Esophagus muscularis mucosa (tissue), 4 donors: ENCODE data around the gene TMED1.

ENCODE experiments used
- EP300 ChIP-seq: sonication (generic); formaldehyde crosslinking; IDR thresholded peaks from one replicate; pipeline ENCODE4 v1.6.1; 2017; ENCODE audit warnings: antibody characterized with exemption
- POLR2A ChIP-seq: fragments of 450-650 bp; IDR thresholded peaks from one replicate; pipeline ENCODE4 v1.6.1; 2017; ENCODE audit warnings: antibody characterized with exemption, moderate library complexity, mild to moderate bottlenecking, low read depth
- POLR2AphosphoS5 ChIP-seq, 2 donors: sonication (generic); formaldehyde crosslinking; IDR thresholded peaks; one replicate each; pipeline ENCODE4 v1.6.1; 2017; ENCODE audit warnings: antibody characterized with exemption in 2 of 2
- TF ChIP-seq, protein P1 (sequence below), 3 experiments: fragments of 200-600 bp in 2 of 3; fragments of 450-650 bp in 1 of 3; sonication (generic) in 2 of 3; IDR thresholded peaks; one replicate each; pipeline ENCODE4 v1.5.1; 2017 to 2019; ENCODE audit warnings: antibody characterized with exemption in 3 of 3, mild to moderate bottlenecking in 2 of 3, moderate library complexity in 1 of 3

GRCh38 chr19:10866495-10866894 lies 30.5 kb upstream of the TMED1 start:
- TF ChIP-seq, protein P1, sequence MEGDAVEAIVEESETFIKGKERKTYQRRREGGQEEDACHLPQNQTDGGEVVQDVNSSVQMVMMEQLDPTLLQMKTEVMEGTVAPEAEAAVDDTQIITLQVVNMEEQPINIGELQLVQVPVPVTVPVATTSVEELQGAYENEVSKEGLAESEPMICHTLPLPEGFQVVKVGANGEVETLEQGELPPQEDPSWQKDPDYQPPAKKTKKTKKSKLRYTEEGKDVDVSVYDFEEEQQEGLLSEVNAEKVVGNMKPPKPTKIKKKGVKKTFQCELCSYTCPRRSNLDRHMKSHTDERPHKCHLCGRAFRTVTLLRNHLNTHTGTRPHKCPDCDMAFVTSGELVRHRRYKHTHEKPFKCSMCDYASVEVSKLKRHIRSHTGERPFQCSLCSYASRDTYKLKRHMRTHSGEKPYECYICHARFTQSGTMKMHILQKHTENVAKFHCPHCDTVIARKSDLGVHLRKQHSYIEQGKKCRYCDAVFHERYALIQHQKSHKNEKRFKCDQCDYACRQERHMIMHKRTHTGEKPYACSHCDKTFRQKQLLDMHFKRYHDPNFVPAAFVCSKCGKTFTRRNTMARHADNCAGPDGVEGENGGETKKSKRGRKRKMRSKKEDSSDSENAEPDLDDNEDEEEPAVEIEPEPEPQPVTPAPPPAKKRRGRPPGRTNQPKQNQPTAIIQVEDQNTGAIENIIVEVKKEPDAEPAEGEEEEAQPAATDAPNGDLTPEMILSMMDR (IDR thresholded peaks at IDR 0.05) = no peak
- TF ChIP-seq POLR2AphosphoS5 (IDR thresholded peaks at IDR 0.05) (no peak), EP300 (no peak), POLR2A (no peak)
